Esophagus squamous epithelium (tissue), 4 donors: ENCODE measurements around the gene TLCD3A.

Experiments used
- POLR2A ChIP-seq, 4 donors: fragments of 450-650 bp; IDR thresholded peaks; one replicate each; pipeline ENCODE4 v1.6.1; 2017; ENCODE audit warnings: antibody characterized with exemption in 4 of 4, mild to moderate bottlenecking in 4 of 4, moderate library complexity in 3 of 4
- TF ChIP-seq, protein P1 (sequence below), 6 experiments: fragments of 450-650 bp in 4 of 6; fragments of 200-600 bp in 2 of 6; sonication (generic) in 2 of 6; IDR thresholded peaks; one replicate each; pipeline ENCODE4 v1.5.1; 2016 to 2019; ENCODE audit warnings: antibody characterized with exemption in 6 of 6, mild to moderate bottlenecking in 4 of 6, moderate library complexity in 4 of 6

- TF ChIP-seq, protein P1, sequence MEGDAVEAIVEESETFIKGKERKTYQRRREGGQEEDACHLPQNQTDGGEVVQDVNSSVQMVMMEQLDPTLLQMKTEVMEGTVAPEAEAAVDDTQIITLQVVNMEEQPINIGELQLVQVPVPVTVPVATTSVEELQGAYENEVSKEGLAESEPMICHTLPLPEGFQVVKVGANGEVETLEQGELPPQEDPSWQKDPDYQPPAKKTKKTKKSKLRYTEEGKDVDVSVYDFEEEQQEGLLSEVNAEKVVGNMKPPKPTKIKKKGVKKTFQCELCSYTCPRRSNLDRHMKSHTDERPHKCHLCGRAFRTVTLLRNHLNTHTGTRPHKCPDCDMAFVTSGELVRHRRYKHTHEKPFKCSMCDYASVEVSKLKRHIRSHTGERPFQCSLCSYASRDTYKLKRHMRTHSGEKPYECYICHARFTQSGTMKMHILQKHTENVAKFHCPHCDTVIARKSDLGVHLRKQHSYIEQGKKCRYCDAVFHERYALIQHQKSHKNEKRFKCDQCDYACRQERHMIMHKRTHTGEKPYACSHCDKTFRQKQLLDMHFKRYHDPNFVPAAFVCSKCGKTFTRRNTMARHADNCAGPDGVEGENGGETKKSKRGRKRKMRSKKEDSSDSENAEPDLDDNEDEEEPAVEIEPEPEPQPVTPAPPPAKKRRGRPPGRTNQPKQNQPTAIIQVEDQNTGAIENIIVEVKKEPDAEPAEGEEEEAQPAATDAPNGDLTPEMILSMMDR (IDR thresholded peaks at IDR 0.05), result no peak
- no peak for TF ChIP-seq POLR2A (IDR thresholded peaks at IDR 0.05)
These were observed 5.2 kb downstream of the TLCD3A start for GRCh38 chr17:737561-738113.
